HEK293T (cell line): ENCODE measurements around the gene CLSTN1.

Experiments
- CTCF ChIA-PET: fragments of 350-600 bp; formaldehyde crosslinking; extraction: SDS; loops from one replicate; lab custom pipeline; 2021; ENCODE audit warnings: antibody characterized with exemption, inconsistent platforms; lab: Yijun Ruan, JAX
- POLR2A ChIA-PET: fragments of 350-600 bp; formaldehyde crosslinking; extraction: SDS; loops from one replicate; lab custom pipeline; 2020; ENCODE audit warnings: antibody characterized with exemption, inconsistent platforms; lab: Yijun Ruan, JAX
- DNase-seq: peaks from one replicate; pipeline ENCODE4 v3.0.0; 2012; ENCODE audit warnings: mixed read lengths; ENCODE audit errors: extremely low spot score
- ARNT ChIP-seq: fragments of 450-650 bp; IDR thresholded peaks from 2 replicates; pipeline ENCODE4 v1.6.1; 2017; ENCODE audit warnings: mild to moderate bottlenecking
- BHLHE40 ChIP-seq: fragments of 450-650 bp; IDR thresholded peaks from 2 replicates; pipeline ENCODE4 v1.6.1; 2016; ENCODE audit warnings: mild to moderate bottlenecking, moderate library complexity, borderline replicate concordance
- ELF4 ChIP-seq: fragments of 450-650 bp; IDR thresholded peaks from 2 replicates; pipeline ENCODE4 v1.6.1; 2017; ENCODE audit warnings: antibody characterized with exemption
- FOXA1 ChIP-seq: fragments of 450-650 bp; IDR thresholded peaks from 2 replicates; pipeline ENCODE4 v1.6.1; 2016; ENCODE audit warnings: mild to moderate bottlenecking
- FOXK2 ChIP-seq: fragments of 450-650 bp; IDR thresholded peaks from 2 replicates; pipeline ENCODE4 v1.6.1; 2016; ENCODE audit warnings: mild to moderate bottlenecking
- FOXM1 ChIP-seq: fragments of 450-650 bp; IDR thresholded peaks from 2 replicates; pipeline ENCODE4 v1.6.1; 2017; ENCODE audit warnings: mild to moderate bottlenecking, borderline replicate concordance
- HDGF ChIP-seq: fragments of 450-650 bp; IDR thresholded peaks from 2 replicates; pipeline ENCODE4 v1.6.1; 2017; ENCODE audit warnings: antibody characterized with exemption, borderline replicate concordance
- L3MBTL2 ChIP-seq: fragments of 450-650 bp; conservative IDR thresholded peaks from 2 replicates; pipeline ENCODE4 v1.6.1; 2016; ENCODE audit warnings: mild to moderate bottlenecking
- LEF1 ChIP-seq: fragments of 450-650 bp; IDR thresholded peaks from 2 replicates; pipeline ENCODE4 v1.6.1; 2017; ENCODE audit warnings: mild to moderate bottlenecking, borderline replicate concordance
- NFRKB ChIP-seq: fragments of 450-650 bp; IDR thresholded peaks from 2 replicates; pipeline ENCODE4 v1.6.1; 2016; ENCODE audit warnings: mild to moderate bottlenecking, moderate library complexity
- SP1 ChIP-seq: fragments of 450-650 bp; IDR thresholded peaks from 2 replicates; pipeline ENCODE4 v1.6.1; 2017
- SUZ12 ChIP-seq: fragments of 450-650 bp; IDR thresholded peaks from 2 replicates; pipeline ENCODE4 v1.6.1; 2016; ENCODE audit warnings: mild to moderate bottlenecking
- TARDBP ChIP-seq: fragments of 450-650 bp; IDR thresholded peaks from 2 replicates; pipeline ENCODE4 v1.6.1; 2016
- ZNF384 ChIP-seq: fragments of 450-650 bp; IDR thresholded peaks from 2 replicates; pipeline ENCODE4 v1.6.1; 2016
- TF ChIP-seq, protein P1 (sequence below): fragments of 450-650 bp; IDR thresholded peaks from 2 replicates; pipeline ENCODE4 v1.6.1; 2016

The CLSTN1 gene

DNA sequence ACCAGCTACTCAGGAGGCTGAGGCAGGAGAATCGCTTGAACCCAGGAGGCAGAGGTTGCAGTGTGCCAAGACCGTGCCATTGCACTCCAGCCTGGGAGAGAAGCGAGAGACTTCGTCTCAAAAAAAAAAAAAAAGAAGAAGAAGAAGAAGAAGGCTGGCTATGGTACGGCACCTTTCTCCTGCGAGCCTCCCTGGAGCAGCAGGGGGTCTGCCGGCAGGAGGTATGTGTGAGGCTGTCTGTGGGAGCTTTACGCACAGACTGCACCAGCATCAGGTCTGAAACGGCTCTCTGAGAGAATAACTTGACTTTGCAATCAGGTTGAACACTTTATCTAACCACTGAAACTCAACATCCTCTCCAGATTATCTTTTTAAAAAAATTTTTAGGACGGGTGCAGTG, 44.9 kb downstream of the CLSTN1 start:
- POLR2A ChIA-PET, result no interaction called here
- DNase-seq, result no peak
- TF ChIP-seq LEF1 (no peak), TARDBP (no peak), SP1 (no peak), L3MBTL2 (no peak), ZNF384 (no peak), HDGF (no peak), FOXK2 (no peak), SUZ12 (no peak)
- TF ChIP-seq, protein P1, sequence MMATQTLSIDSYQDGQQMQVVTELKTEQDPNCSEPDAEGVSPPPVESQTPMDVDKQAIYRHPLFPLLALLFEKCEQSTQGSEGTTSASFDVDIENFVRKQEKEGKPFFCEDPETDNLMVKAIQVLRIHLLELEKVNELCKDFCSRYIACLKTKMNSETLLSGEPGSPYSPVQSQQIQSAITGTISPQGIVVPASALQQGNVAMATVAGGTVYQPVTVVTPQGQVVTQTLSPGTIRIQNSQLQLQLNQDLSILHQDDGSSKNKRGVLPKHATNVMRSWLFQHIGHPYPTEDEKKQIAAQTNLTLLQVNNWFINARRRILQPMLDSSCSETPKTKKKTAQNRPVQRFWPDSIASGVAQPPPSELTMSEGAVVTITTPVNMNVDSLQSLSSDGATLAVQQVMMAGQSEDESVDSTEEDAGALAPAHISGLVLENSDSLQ, result no peak
- CTCF ChIA-PET, result interaction anchor here (0.7 to 1.6 kb wide), 3 partner anchors 11 to 57 kb away, joined by 5 to 6 read pairs (median 5); no protein-coding TSS in a partner anchor

DNA sequence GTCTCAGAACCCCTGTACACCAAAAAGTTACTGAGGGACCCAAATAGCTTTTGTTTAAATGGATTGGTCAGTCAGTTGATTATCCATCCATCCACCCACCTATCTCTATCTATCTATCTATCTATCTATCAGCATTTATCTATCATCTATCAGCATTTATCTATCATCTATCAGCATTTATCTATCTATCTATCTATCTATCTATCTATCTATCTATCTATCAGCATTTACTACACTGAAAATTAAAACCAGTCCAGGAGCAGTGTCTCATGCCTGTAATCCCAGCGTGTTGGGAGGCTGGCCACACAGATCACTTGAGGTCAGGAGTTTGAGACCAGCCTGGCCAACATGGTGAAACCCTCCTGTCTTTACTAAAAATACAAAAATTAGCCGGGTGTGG, 47.1 kb downstream of the CLSTN1 start:
- no peak for TF ChIP-seq SUZ12
- TF ChIP-seq, protein P1, result no peak
- TF ChIP-seq BHLHE40, result no peak
- TF ChIP-seq L3MBTL2, result no peak
- TF ChIP-seq NFRKB, result no peak
- TF ChIP-seq FOXK2, result no peak
- CTCF ChIA-PET, result no interaction called here
- POLR2A ChIA-PET, result no interaction called here

DNA sequence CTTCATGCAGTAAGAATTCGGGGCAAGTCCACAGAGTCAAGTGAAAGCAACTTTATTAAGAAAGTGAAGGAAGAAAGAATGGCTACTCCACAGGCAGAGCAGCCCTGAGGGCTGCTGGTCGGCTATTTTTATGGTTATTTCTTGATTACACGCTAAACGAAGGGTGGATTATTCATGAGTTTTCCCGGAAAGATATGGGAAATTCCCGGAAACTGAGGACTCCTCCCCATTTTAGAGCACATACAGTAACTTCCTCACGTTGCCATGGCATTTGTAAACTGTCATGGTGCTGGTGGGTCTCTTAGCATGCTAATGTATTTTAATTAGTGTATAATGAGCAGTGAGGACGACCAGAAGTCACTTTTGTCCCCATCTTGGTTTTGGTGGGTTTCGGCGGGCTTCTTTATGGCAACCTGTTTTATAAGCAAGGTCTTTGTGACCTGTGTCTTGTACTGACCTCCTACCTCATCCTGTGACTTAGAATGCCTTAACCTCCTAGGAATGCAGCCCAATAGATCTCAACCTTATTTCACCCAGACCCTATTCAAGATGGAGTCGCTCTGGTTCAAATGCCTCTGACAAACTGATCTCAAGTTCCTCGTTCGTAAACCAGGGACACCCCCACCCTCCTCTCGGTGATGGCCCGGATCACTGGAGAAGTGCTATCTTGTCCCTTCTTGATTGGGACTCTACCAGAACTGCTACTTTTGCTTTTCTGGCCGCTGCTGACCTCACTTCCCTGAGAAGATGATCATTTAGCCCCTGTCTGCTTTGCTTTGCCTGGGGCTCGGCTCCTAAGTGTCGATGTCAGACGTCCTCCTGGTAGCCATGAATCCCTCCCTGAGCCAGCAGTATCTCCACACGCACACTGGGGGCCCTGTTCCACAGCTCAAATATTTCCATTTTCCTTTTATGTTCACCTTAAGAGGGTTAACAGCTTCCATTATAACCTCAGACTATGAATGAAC, 48.8 kb downstream of the CLSTN1 start:
- ChIA-PET CTCF (no interaction called here), POLR2A (no interaction called here)
- no peak for TF ChIP-seq ZNF384
- TF ChIP-seq BHLHE40, result no peak
- no peak for TF ChIP-seq ARNT
- TF ChIP-seq FOXA1, result no peak
- no peak for TF ChIP-seq TARDBP
- TF ChIP-seq LEF1, result no peak
- no peak for TF ChIP-seq SP1
- no peak for TF ChIP-seq SUZ12
- no peak for TF ChIP-seq FOXK2
- no peak for DNase-seq

More for the DNA sequence above, 47.1 kb downstream of the CLSTN1 start:
- DNase-seq, result no peak

DNA sequence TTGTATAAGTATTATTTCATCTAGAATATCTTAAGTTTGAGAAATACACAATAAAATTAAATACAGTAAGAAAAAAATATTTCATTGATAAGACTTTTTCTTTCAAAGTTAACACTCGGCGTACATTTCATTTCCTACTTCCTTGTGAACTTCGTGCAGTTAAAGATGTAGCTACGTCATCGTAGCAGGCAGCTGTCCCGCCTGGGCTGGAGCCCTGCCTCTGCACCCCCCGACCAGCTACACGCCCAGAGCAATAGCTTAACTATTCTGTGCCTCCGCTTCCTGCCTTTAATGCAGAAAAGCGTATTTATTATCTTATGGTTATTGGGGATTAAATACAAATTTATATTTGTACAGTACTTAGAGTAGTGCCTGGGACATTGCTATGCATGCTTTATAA, 53.5 kb downstream of the CLSTN1 start:
- no peak for TF ChIP-seq ARNT
- no peak for TF ChIP-seq FOXK2
- TF ChIP-seq FOXA1, result no peak
- TF ChIP-seq, protein P1, result no peak
- TF ChIP-seq NFRKB, result no peak
- TF ChIP-seq LEF1, result no peak
- TF ChIP-seq SUZ12, result no peak
- TF ChIP-seq FOXM1, result no peak
- TF ChIP-seq SP1, result no peak
- no peak for TF ChIP-seq ELF4
- DNase-seq, result no peak
- CTCF ChIA-PET, result no interaction called here
- POLR2A ChIA-PET, result no interaction called here

DNA sequence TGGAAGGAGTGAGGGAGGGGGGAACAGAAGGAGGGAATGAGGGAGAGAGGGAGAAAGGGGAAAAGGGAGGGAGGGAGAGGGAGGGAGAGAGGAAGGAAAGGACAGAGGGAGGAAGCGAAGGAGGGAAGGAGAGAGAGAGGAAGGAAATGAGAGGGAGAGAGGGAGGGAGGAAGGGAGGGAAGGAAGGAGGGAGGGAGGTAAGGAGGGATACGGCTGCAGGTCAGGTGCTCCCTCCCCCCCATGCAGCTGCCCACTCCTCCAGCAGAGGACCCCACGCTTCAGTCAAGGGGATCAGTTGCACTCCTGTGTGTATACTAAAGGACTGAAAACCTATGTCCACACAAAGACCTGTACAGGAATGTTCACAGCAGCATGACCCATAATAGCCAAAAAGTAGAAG, 54.8 kb downstream of the CLSTN1 start:
- no peak for DNase-seq

DNA sequence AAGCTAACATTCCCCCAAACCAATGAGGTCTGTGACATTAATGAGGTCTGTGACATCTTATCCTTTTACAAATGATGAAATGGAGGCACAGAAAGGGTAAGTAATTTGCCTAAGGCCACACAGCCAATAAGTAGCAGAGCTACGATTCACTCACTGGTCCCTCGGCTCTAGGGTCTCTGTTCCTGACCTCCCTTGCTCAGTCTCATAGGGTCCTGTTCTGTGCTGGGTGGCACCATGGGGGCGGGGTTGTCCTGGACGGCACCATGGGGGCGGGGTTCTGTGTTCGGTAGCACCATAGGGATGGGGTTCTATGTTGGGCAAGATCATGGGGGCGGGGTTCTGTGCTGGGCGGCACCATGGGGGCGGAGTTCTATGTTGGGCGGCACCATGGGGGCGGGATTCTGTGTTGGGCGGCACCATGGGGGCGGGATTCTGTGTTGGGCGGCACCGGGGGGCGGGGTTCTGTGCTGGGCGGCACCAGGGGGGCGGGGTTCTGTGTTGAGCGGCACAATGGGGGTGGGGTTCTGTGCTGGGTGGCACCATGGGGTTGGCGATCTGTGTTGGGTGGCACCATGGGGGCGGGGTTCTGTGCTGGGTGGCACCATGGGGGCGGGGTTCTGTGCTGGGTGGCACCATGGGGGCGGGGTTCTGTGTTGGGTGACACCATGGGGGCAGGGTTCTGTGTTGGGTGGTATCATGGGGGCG, 55.6 kb downstream of the CLSTN1 start:
- CTCF ChIA-PET, result no interaction called here
- POLR2A ChIA-PET, result no interaction called here
- TF ChIP-seq SUZ12, result no peak
- TF ChIP-seq NFRKB, result no peak
- no peak for TF ChIP-seq SP1
- TF ChIP-seq BHLHE40, result no peak

More for the DNA sequence above, 54.8 kb downstream of the CLSTN1 start:
- TF ChIP-seq HDGF (no peak), NFRKB (no peak), FOXM1 (no peak), SUZ12 (no peak), ARNT (no peak), TARDBP (no peak), ZNF384 (no peak)
- POLR2A ChIA-PET, result no interaction called here
- CTCF ChIA-PET, result no interaction called here

More for the DNA sequence above, 55.6 kb downstream of the CLSTN1 start:
- no peak for DNase-seq
